H7 (cell line): ENCODE results near the gene JUN. TPM values are rescaled to one million over a fixed set of nuclear protein-coding genes. Genes with fewer than 3 reads are reported as not detected.
A peak's percentile ranks its signal among the peaks of the same experiment; 100 is the strongest.

ENCODE experiments used
- DNase-seq: peaks from one replicate; pipeline ENCODE4 v3.0.0; 2012
- H3K27me3 ChIP-seq: 2 replicates; pipeline ENCODE4 v1.6.0; 2011; ENCODE audit warnings: mild to moderate bottlenecking, low read length; ENCODE audit not compliant: control insufficient read depth, insufficient read depth
- H3K36me3 ChIP-seq: replicated peaks from 2 replicates; pipeline ENCODE4 v1.5.1; 2011; ENCODE audit warnings: low read length; ENCODE audit not compliant: control insufficient read depth, insufficient read depth
- H3K4me3 ChIP-seq: 2 replicates; pipeline ENCODE4 v1.5.1; 2011; ENCODE audit warnings: low read depth, mild to moderate bottlenecking, control low read depth, low read length, moderate library complexity; ENCODE audit not compliant: insufficient read depth
- total RNA-seq: library from RNA; depleted of rRNA; stranded (reverse); fragments of >200 nt; shearing (Covaris generic); gene quantifications from 2 replicates; pipeline ENCODE4 v1.2.3, GENCODE V29; 2014

JUN gene
- total RNA-seq, 1 experiment from 2014 or later: 37.1 TPM

DNA sequence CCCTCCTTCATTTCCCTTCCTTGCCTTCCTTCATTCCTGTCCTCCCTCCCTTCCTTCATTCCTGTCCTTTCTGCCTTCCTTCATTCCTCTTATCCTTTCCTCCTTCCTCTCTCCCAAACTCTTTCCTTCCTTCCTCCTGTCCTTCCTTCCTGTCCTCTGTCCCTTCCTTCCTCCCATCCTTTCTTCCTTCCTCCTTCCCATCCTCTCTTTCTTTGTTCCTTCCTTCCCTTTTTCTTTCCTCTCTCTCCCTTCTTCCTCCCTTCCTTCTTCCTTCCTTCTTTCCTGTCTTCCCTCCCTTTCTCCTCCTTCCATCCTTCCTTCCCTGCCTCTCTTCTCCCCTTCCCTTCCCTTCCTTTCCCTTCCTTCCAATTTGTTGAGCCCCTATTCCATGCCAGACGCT is 15.8 kb upstream of the JUN start:
- H3K27me3 ChIP-seq: no peaks in the 10 kb centered on the region; the same call in 1 of the 2 replicates
- H3K4me3 ChIP-seq: no peak overlapping the region
- DNase-seq: no peak
- H3K36me3 ChIP-seq: no peaks in the 10 kb centered on the region

GRCh38 chr1:58798910-58799442 is 15.1 kb upstream of the JUN start:
- H3K4me3 ChIP-seq: no peak overlapping the region
- no peaks in the 10 kb centered on the region; the same call in 1 of the 2 replicates for H3K27me3 ChIP-seq
- no peak for DNase-seq
- H3K36me3 ChIP-seq: no peaks in the 10 kb centered on the region

DNA sequence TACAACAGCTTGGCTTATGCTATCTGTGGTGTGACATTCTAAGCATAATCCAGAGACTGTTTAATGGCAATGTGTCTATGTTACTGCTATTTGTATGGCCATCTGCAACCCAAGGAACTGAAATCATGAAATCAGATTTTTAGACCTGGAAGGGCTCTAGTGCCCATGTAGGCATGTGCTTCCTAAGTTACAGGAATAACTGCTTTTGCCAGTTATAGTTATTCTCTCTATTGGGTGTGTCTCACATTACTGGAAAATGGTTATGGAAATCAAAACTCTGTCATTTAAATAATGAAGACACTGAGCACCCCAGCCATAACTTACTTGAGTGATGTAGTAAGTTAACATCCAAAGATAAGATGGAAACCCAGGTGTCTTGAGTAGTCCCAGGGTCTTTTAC is 12.6 kb upstream of the JUN start:
- DNase-seq: no peak
- no peaks in the 10 kb centered on the region; the same call in 1 of the 2 replicates for H3K27me3 ChIP-seq

DNA sequence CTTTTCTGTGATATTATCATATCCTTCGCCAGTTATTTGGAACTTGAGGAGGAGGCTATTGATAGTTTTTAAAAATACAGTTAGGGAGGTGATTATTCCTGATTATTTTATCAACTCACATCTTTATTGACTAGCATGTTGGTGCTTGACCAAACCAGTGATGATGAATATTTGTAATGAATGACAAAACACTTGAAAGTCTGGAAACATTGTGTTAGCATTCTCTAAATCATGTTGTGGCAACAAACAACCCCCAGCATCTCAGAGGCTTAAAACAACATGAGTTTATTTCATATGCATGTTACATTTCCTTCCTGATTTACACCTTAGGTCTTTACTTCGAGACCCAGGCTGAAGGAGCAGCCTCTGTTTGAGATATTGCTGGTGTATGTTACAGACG is 10.7 kb upstream of the JUN start:
- no peaks in the 10 kb centered on the region for H3K36me3 ChIP-seq
- no peak for DNase-seq
- no peak overlapping the region for H3K4me3 ChIP-seq
- no peaks in the 10 kb centered on the region; the same call in 1 of the 2 replicates for H3K27me3 ChIP-seq

More for the DNA sequence above, 12.6 kb upstream of the JUN start:
- Histone ChIP-seq H3K4me3 (no peak overlapping the region), H3K36me3 (no peaks in the 10 kb centered on the region)

DNA sequence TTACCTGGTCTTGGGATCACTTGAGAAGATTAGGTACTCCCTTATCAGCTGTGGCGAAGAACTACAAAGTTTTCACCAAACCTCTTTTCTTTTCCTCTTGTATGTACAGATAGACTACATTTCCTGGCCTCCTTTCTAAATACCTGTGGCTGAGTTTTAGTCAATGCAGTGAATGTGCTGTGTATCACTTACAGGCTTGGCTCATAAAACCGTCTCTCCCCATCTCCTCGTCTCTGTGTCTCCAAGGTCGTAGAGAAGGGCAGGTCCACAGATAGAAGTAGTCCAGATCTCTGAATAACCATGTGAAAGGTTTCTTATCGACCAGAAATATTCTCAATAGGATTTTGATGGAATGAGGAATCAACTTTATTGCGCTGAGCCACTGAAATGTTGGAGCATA is 9.0 kb upstream of the JUN start:
- DNase-seq: no peak
- Histone ChIP-seq H3K27me3 (no peaks in the 10 kb centered on the region; the same call in 1 of the 2 replicates), H3K4me3 (no peak overlapping the region), H3K36me3 (no peaks in the 10 kb centered on the region)

DNA sequence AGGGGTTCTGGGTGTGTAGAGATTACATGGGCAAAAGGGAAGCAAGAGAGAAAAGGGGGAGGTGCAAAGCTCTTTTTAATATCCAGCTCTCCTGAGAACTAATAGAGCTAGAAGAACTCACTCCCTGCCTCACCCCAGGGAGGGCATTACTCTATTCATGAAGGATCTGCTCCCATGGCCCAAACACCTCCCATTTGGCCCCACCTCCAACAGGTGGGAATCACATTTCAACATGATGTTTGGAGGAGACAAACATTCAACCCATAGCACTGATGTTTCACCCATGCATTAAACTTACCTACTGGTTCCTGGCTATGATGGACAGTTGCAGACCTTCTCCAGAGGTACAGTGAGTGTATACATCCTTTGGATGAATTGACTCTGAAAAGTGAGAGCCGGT is 7.3 kb upstream of the JUN start:
- H3K4me3 ChIP-seq: no peak overlapping the region
- no peak for DNase-seq
- H3K36me3 ChIP-seq: no peaks in the 10 kb centered on the region
- H3K27me3 ChIP-seq: no peaks in the 10 kb centered on the region; the same call in 1 of the 2 replicates

- no peaks in the 10 kb centered on the region for H3K36me3 ChIP-seq
- no peak overlapping the region for H3K4me3 ChIP-seq
- no peak for DNase-seq
- H3K27me3 ChIP-seq: no peaks in the 10 kb centered on the region; the same call in none of the 2 replicates
Observed at GRCh38 chr1:58789996-58790660, 6.3 kb upstream of the JUN start.

- H3K36me3 ChIP-seq: no peaks in the 10 kb centered on the region
- no peak overlapping the region for H3K4me3 ChIP-seq
- no peak for DNase-seq
- H3K27me3 ChIP-seq: no peaks in the 10 kb centered on the region; the same call in none of the 2 replicates
Observed at GRCh38 chr1:58789322-58789856, 5.5 kb upstream of the JUN start.

DNA sequence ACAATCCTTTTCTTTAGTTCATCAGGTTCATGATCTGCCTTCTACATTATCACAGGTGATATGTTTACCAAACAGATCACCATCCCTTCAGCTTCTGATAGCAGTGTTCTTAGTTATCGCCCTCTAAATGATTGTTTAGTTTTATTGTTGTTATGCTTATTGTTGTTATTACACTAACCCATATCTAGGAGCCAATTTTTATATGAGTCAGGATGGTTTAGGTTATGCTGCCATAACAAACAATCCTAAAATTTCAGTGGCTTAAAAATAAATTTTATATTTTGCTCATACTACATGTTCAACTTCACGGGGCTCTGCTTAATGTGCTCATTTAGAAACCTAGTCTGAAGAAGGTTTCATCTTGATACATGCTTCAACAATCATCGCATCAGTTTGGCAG is 4.4 kb upstream of the JUN start:
- Histone ChIP-seq H3K4me3 (no peak overlapping the region), H3K36me3 (no peaks in the 10 kb centered on the region)
- DNase-seq: no peak

GRCh38 chr1:58786927-58787245 is 3.0 kb upstream of the JUN start:
- Histone ChIP-seq H3K36me3 (no peaks in the 10 kb centered on the region), H3K27me3 (peaks cover 15% of the 10 kb centered on the region), H3K4me3 (no peak overlapping the region)
- DNase-seq: no peak

More for the DNA sequence above, 4.4 kb upstream of the JUN start:
- H3K27me3 ChIP-seq: peaks cover 2% of the 10 kb centered on the region

GRCh38 chr1:58786184-58786926 is 2.5 kb upstream of the JUN start:
- Histone ChIP-seq H3K36me3 (no peaks in the 10 kb centered on the region), H3K27me3 (peaks cover 18% of the 10 kb centered on the region), H3K4me3 (no peak overlapping the region)
- no peak for DNase-seq

DNA sequence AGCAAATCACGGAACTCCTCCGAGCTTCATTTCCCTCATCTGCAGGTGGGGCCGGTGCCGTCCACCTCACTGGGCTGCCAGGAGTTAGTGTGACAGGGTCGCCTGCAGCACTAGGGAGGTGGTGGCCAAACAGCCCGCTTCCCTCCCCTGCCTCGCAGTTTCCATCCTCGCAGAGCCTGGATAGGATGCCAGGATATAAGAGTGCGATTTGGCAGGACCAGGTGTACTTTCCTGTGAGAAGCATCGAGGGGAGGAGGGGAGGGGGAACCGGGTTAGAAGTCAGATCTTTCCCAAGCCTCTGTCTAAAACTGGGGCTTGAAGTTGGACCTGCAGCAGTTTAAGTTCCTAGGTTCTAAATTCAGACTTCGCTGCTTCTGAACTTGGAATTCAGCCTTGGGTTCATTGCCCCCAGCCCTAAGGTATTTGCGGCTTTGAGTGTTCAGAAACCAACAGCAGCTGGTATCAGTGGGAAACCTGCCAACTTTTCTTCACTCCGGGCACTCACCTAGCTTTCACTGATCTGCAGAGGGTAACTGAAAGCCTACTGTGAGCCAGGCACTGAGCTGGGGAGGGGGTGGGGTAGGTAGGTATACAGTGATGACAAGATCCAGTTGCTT is 1.7 kb upstream of the JUN start:
- peaks cover 18% of the 10 kb centered on the region for H3K27me3 ChIP-seq
- H3K4me3 ChIP-seq: peak overlapping the region; percentile 85
- peak; percentile 50 for DNase-seq

DNA sequence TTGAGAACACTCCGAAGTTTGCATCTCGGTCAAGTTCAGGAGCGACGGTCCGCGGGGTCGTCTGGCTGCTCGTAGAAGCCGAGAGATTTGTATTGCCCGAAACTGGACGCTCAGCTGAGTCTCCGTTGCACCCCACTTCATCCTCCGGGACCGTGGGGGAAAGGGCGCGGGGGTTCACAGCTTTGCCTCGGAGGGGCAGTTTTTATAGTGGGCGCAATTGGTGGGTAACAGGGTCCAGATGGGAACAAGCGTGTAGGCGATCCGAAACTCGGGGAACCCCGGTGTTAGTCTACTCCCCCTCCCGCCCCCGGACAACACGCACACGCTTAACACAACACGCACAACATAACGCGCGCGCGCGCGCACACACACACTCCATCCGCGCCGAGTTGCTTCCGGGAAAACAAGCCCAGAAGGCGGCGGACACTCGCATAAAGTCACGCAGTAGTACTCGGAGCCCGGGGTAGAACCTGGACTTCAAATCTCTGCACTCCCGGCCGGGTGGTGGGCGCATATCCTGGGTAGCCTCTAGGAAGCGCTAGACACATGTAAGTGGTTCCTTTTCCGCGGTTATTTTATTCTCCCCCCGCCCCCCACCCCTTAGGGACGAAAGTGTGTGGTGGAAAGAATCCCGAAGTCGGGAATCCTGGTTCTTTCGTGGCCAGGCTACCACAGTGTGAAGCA is 1.1 kb upstream of the JUN start:
- Histone ChIP-seq H3K4me3 (peak overlapping the region; percentile 85), H3K36me3 (no peaks in the 10 kb centered on the region), H3K27me3 (peaks cover 18% of the 10 kb centered on the region)
- peak; percentile 71 for DNase-seq

More for the DNA sequence above, 1.7 kb upstream of the JUN start:
- no peaks in the 10 kb centered on the region for H3K36me3 ChIP-seq
